Panc1 (cell line): ENCODE results near the gene IGSF10.

Source experiments
- CTCF ChIP-seq: fragments of 450-650 bp; IDR thresholded peaks from 2 replicates; pipeline ENCODE4 v1.5.1; 2017; ENCODE audit warnings: mild to moderate bottlenecking
- REST ChIP-seq, 2 experiments: IDR thresholded peaks; 2 replicates each; pipeline ENCODE4 v1.6.1; 2011 to 2012; ENCODE audit warnings: low read depth in 2 of 2, control low read depth in 1 of 2, low read length in 1 of 2, mild to moderate bottlenecking in 1 of 2, moderate library complexity in 1 of 2; ENCODE audit not compliant: insufficient read depth in 1 of 2
- SIN3A ChIP-seq: IDR thresholded peaks from 2 replicates; pipeline ENCODE4 v1.6.1; 2012; ENCODE audit warnings: low read depth, mild to moderate bottlenecking, low read length, moderate library complexity, borderline replicate concordance; ENCODE audit not compliant: insufficient read depth

- TF ChIP-seq CTCF (no peak), REST (IDR thresholded peaks at IDR 0.05; ENCODE audit: insufficient read depth in 1 of 2, low read depth in 2 of 2, low read length in 1 of 2) (no peak), SIN3A (no peak)
Measured at GRCh38 chr3:151499168-151499567, 38.3 kb upstream of the IGSF10 start.
